NB4 (cell line): Measurements from ENCODE around the gene PRKACB.

Source experiments
- MYC ChIP-seq: IDR thresholded peaks from 2 replicates; pipeline ENCODE4 v1.6.1; 2011; ENCODE audit warnings: low read depth, low read length
- POLR2A ChIP-seq: IDR thresholded peaks from 2 replicates; pipeline ENCODE4 v1.6.1; 2011; ENCODE audit warnings: mild to moderate bottlenecking; ENCODE audit not compliant: insufficient read length; ENCODE audit errors: extremely low read depth
- TF ChIP-seq, protein P1 (sequence below): IDR thresholded peaks from one replicate; pipeline ENCODE4 v1.5.1; 2012; ENCODE audit warnings: low read depth, low read length
- TF ChIP-seq, protein P2 (sequence below): IDR thresholded peaks from 2 replicates; pipeline ENCODE4 v1.6.1; 2011; ENCODE audit warnings: low read depth, low read length

DNA sequence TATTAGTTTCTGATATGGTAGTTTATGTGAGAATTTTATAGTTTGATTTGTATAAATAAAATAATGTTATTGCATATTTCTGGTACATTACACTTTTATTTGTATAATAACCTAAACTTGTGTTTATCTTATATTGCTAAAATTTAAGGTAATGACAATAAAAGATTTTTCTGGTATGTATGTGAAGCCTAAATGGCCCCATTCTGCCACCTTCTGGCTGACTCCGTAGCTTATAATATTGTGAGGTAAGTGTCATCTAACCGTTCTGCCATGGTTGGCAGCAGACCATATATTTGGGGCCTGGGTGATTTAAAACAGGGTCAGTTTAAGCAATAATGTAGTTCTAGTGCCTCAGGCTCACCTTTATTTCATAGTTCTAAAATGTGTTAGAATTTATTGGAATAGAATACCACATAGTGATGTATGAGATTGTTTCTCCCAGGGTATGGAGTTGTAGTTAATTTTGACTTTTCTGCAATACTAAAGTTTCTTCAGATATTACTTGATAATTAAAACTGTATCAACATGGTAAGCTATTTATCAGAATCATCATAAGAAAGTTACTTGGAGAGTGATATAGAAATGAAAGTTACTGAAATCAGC is 21.2 kb upstream of the PRKACB start:
- TF ChIP-seq, protein P1, sequence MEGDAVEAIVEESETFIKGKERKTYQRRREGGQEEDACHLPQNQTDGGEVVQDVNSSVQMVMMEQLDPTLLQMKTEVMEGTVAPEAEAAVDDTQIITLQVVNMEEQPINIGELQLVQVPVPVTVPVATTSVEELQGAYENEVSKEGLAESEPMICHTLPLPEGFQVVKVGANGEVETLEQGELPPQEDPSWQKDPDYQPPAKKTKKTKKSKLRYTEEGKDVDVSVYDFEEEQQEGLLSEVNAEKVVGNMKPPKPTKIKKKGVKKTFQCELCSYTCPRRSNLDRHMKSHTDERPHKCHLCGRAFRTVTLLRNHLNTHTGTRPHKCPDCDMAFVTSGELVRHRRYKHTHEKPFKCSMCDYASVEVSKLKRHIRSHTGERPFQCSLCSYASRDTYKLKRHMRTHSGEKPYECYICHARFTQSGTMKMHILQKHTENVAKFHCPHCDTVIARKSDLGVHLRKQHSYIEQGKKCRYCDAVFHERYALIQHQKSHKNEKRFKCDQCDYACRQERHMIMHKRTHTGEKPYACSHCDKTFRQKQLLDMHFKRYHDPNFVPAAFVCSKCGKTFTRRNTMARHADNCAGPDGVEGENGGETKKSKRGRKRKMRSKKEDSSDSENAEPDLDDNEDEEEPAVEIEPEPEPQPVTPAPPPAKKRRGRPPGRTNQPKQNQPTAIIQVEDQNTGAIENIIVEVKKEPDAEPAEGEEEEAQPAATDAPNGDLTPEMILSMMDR = peak; percentile 55
- TF ChIP-seq POLR2A (no peak), MYC (no peak)
- TF ChIP-seq, protein P2, sequence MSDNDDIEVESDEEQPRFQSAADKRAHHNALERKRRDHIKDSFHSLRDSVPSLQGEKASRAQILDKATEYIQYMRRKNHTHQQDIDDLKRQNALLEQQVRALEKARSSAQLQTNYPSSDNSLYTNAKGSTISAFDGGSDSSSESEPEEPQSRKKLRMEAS = no peak
